ENCODE measurements around the gene PWP1.

PWP1 gene

DNA sequence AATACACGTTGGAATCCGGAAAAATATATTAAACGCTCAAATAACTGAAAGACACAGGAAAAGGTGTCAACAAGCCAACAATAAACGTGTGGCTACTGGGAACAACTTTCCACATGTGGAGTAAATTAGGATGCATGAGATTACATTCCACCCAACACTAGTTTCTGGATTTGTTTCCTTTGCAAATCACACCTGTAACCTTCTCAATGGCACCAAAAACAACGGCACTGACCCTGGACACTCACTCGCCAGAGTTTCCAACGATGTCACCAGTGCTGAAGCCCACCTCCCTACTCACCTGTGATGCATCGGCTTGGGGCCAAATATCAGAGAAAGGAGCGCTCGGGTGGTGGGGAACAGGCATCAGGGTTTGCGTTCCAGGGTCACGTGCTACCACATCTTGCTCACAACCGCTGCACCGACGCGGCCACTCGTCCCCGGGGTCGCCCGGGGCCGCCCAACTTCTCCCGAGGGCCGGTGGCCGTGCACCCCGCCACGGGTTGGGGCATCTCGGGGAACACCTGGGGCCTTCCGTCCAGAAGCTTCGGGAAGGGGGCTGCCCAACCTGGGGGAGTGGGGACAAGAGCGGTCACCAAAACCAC is 74.7 kb downstream of the PWP1 start:
- TF ChIP-seq, protein P1, sequence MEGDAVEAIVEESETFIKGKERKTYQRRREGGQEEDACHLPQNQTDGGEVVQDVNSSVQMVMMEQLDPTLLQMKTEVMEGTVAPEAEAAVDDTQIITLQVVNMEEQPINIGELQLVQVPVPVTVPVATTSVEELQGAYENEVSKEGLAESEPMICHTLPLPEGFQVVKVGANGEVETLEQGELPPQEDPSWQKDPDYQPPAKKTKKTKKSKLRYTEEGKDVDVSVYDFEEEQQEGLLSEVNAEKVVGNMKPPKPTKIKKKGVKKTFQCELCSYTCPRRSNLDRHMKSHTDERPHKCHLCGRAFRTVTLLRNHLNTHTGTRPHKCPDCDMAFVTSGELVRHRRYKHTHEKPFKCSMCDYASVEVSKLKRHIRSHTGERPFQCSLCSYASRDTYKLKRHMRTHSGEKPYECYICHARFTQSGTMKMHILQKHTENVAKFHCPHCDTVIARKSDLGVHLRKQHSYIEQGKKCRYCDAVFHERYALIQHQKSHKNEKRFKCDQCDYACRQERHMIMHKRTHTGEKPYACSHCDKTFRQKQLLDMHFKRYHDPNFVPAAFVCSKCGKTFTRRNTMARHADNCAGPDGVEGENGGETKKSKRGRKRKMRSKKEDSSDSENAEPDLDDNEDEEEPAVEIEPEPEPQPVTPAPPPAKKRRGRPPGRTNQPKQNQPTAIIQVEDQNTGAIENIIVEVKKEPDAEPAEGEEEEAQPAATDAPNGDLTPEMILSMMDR (IDR thresholded peaks at IDR 0.05; ENCODE audit: insufficient read depth, low read depth, low read length, missing control alignments), result no peak
- H3K4me3 ChIP-seq (ENCODE audit: low read length), result peak overlapping the region; percentile 90
- peak; percentile 23 for DNase-seq (ENCODE audit: low read depth)

GRCh38 chr12:107760809-107761501 is 75.4 kb downstream of the PWP1 start, which contains the start of gene PRDM4:
PRDM4 (minus strand) TSS chr12:107761137; CDS start chr12:107760515, 622 bp downstream.
- peak; percentile 96 for DNase-seq (ENCODE audit: low read depth)
- TF ChIP-seq, protein P1 (IDR thresholded peaks at IDR 0.05; ENCODE audit: insufficient read depth, low read depth, low read length, missing control alignments), result no peak
- peak within 1 kb of the TSS; percentile 90 for H3K4me3 ChIP-seq (ENCODE audit: low read length)

DNA sequence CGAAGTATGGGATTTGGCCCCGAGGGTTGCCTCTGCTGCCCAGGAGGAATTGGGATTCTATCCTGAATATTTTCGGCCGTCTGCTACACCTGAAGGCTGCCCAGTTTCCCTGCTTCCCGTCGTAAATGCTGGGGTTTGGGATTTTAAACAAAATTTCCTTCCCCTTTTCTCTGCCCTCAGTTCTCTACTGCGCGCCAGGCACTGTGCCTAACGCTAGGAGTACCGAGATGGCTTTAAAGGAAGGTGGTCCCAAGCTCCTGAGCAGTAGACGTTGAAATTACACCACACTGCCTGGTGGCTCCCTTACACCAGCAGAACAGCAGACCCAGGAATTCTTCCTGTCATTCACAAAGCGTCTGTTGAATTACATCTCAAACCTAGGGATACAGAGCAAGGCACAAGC is 75.9 kb downstream of the PWP1 start:
- peak overlapping the region; percentile 65 for H3K4me3 ChIP-seq (ENCODE audit: low read length)
- no peak for DNase-seq (ENCODE audit: low read depth)
- TF ChIP-seq, protein P1 (IDR thresholded peaks at IDR 0.05; ENCODE audit: insufficient read depth, low read depth, low read length, missing control alignments), result no peak
